Fibroblast of skin of left quadriceps (primary cell): ENCODE results near the gene OR5A2.
"Not testable (repeated sequence)": the region's sequence is repeated elsewhere in the genome, so short reads cannot be mapped to it uniquely, and the experiment has no call there.

Source experiments
- DNase-seq, 2 experiments: peaks; one replicate each; pipeline ENCODE4 v3.0.0-alpha.2; 2013; ENCODE audit warnings: low read depth in 2 of 2

Gene OR5A2

GRCh38 chr11:59426361-59427067 lies at the start of gene OR5A2:
Gene OR5A2, minus strand, starts transcription at chr11:59426413. Its CDS starts 3,460 bp downstream, at chr11:59422953.
- DNase-seq: no peak

- DNase-seq: no peak
These were observed 49.0 kb upstream of the OR5A2 start for GRCh38 chr11:59475176-59475575.

GRCh38 chr11:59473015-59473414 lies 46.8 kb upstream of the OR5A2 start, which contains the start of gene OR4D10:
Gene OR4D10, plus strand, starts transcription at chr11:59473315. Its CDS starts 4,115 bp downstream, at chr11:59477430.
- no peak for DNase-seq

GRCh38 chr11:59463190-59463641 lies 37.0 kb upstream of the OR5A2 start:
- no peak for DNase-seq

GRCh38 chr11:59459916-59460315 lies 33.7 kb upstream of the OR5A2 start:
- DNase-seq: no peak

GRCh38 chr11:59456661-59457060 lies 30.4 kb upstream of the OR5A2 start, which contains the start of gene OR4D6:
Gene OR4D6, plus strand, starts transcription at chr11:59456961. Its CDS starts 0 bp downstream, at chr11:59456961.
- DNase-seq: no peak

- DNase-seq: no peak
These were observed 22.3 kb upstream of the OR5A2 start for GRCh38 chr11:59448484-59448883.

GRCh38 chr11:59445624-59446023 lies 19.4 kb upstream of the OR5A2 start:
- not testable (repeated sequence) for DNase-seq

GRCh38 chr11:59437770-59438169 lies 11.6 kb upstream of the OR5A2 start:
- DNase-seq: no peak

- no peak for DNase-seq
These were observed 10.0 kb upstream of the OR5A2 start, which contains the start of gene OR5A1 for GRCh38 chr11:59436169-59436568. Gene OR5A1, plus strand, starts transcription at chr11:59436469. Its CDS starts 6,700 bp downstream, at chr11:59443169.

- peak; percentile 14 for DNase-seq
These were observed 3.8 kb upstream of the OR5A2 start for GRCh38 chr11:59429924-59430516.

- DNase-seq: no peak
These were observed 812 bp upstream of the OR5A2 start for GRCh38 chr11:59427068-59427382.

- DNase-seq: no peak
These were observed 1.1 kb downstream of the OR5A2 start for GRCh38 chr11:59425131-59425530.

- no peak for DNase-seq
These were observed 2.4 kb downstream of the OR5A2 start for GRCh38 chr11:59423835-59424234.

GRCh38 chr11:59418156-59418555 lies 8.1 kb downstream of the OR5A2 start:
- no peak for DNase-seq

- no peak for DNase-seq
These were observed 9.2 kb downstream of the OR5A2 start for GRCh38 chr11:59417023-59417422.

GRCh38 chr11:59416613-59417012 lies 9.6 kb downstream of the OR5A2 start:
- no peak for DNase-seq

- no peak for DNase-seq
These were observed 11.1 kb downstream of the OR5A2 start for GRCh38 chr11:59415111-59415510.

- no peak for DNase-seq
These were observed 12.6 kb downstream of the OR5A2 start for GRCh38 chr11:59413646-59414045.

GRCh38 chr11:59403546-59403945 lies 22.7 kb downstream of the OR5A2 start:
- no peak for DNase-seq

- DNase-seq: no peak
These were observed 25.0 kb downstream of the OR5A2 start for GRCh38 chr11:59401262-59401552.

GRCh38 chr11:59400461-59401261 lies 25.6 kb downstream of the OR5A2 start:
- no peak for DNase-seq

GRCh38 chr11:59394186-59394585 lies 32.0 kb downstream of the OR5A2 start:
- DNase-seq: no peak
